Hepatocyte (in vitro differentiated cells): ENCODE measurements around the gene CGB7.

ENCODE experiments used
- CTCF ChIP-seq: fragments of 200-600 bp; sonication (generic); IDR thresholded peaks from 2 replicates; pipeline ENCODE4 v1.5.1; 2016; ENCODE audit warnings: antibody characterized with exemption, mild to moderate bottlenecking; ENCODE audit not compliant: poor library complexity
- EZH2 ChIP-seq: fragments of 200-600 bp; sonication (generic); IDR thresholded peaks from 2 replicates; pipeline ENCODE4 v1.6.1; 2016; ENCODE audit warnings: antibody characterized with exemption, mild to moderate bottlenecking, borderline replicate concordance

- TF ChIP-seq CTCF: no peak
- no peak for TF ChIP-seq EZH2
Observed at GRCh38 chr19:49065905-49066512, 8.5 kb upstream of the CGB7 start.
